ENCODE measurements around the gene MRPS6.

MRPS6 gene

DNA sequence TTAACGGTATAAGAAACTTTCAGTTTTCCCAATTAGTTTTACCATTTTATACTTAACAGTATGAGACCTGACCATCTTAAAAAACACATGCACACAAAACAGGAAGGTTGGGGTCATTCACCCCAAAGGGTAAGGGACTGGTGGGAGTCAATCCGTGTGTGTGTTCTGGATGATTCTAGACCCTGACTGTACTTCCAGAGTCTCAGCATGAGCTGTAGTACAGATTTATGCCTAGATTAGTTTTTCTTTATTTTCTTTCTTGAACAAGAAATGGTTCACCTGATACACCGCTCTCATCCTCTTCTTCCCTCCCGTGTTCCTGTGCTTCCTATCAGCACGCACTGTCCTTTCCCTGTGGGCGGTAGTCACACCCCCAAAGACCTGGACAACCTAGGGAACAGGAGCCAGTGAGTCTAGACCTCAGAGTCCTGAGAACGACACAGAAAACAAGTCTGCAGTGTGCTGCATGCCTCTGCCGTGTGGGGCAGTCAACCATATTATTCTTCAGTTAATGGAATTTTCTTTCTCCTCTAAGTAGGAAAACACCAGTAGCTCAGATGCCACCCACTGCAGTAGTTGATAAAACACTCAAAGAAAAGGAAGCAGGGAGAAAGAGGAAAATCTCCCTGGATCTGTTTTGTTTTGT is 38.9 kb upstream of the MRPS6 start:
- H3K36me3 ChIP-seq (ENCODE audit: insufficient read depth, low read length): no peaks in the 10 kb centered on the region
- ATAC-seq (ENCODE audit: insufficient read depth, low read depth) (no peak), DNase-seq (no peak)
- no peak for TF ChIP-seq EZH2 (IDR thresholded peaks at IDR 0.05; ENCODE audit: borderline replicate concordance, low read depth, low read length, severe bottlenecking)
- TF ChIP-seq, protein P1, sequence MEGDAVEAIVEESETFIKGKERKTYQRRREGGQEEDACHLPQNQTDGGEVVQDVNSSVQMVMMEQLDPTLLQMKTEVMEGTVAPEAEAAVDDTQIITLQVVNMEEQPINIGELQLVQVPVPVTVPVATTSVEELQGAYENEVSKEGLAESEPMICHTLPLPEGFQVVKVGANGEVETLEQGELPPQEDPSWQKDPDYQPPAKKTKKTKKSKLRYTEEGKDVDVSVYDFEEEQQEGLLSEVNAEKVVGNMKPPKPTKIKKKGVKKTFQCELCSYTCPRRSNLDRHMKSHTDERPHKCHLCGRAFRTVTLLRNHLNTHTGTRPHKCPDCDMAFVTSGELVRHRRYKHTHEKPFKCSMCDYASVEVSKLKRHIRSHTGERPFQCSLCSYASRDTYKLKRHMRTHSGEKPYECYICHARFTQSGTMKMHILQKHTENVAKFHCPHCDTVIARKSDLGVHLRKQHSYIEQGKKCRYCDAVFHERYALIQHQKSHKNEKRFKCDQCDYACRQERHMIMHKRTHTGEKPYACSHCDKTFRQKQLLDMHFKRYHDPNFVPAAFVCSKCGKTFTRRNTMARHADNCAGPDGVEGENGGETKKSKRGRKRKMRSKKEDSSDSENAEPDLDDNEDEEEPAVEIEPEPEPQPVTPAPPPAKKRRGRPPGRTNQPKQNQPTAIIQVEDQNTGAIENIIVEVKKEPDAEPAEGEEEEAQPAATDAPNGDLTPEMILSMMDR (IDR thresholded peaks at IDR 0.05; ENCODE audit: borderline replicate concordance, extremely low read depth, low read length, poor library complexity, severe bottlenecking): no peak
- no peak overlapping the region for H3K27ac ChIP-seq (ENCODE audit: low read length)
- no peaks in the 10 kb centered on the region for H4K20me1 ChIP-seq (ENCODE audit: insufficient read depth, low read length)
- no peaks in the 10 kb centered on the region for H3K27me3 ChIP-seq (ENCODE audit: insufficient read depth, low read length, poor library complexity)
- no peaks in the 10 kb centered on the region for H3K9me3 ChIP-seq (ENCODE audit: insufficient read depth, low read length, severe bottlenecking)
- no peak overlapping the region for H2AFZ ChIP-seq (ENCODE audit: low read depth, low read length)
- no peaks in the 10 kb centered on the region for H3K79me2 ChIP-seq (ENCODE audit: insufficient read depth, low read length)
- H3K4me2 ChIP-seq (ENCODE audit: insufficient read depth, low read length): no peak overlapping the region
- peaks cover 3% of the 10 kb centered on the region; the same call in 1 of the 2 replicates for H3K4me1 ChIP-seq (ENCODE audit: insufficient read depth, low read length)
- no peak overlapping the region for H3K4me3 ChIP-seq (ENCODE audit: low read depth in 1 of 2, low read length in 2 of 2)
- no peak overlapping the region for H3K9ac ChIP-seq (ENCODE audit: low read depth, low read length)

DNA sequence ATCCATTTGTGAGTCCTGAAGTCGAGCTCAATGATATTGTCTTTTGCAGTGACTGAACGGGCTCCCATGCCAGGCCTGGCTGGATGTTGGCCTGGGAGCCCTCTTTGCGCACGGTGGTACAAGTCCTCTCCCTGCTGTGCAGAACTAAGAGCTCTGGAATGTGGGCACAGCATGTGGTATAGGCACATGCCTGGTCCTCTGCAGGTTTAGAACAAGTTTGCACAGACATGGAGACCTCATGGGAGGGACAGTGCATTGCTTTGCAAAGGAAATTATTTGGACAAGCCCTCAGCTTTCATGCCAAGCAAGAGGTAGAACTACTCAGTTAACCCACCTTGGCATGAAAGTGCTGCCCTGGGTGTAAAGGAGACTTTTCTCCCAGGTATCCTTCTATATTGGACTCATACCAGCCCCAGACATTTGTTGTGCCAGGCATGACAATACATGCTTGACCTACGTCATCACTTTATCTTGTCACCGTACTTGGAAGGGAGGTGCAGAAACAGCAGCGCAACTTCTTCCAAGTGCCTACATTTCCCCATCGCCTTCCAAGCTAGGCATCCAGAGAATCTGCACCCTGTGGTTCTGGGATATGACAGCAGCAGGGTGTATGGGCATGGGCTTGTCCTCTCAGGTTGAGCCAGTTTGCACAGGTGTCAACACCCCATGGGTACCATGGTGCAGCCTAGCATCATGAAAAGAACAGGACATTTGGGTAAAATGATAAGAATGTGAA is 37.6 kb upstream of the MRPS6 start:
- Histone ChIP-seq H3K27ac (ENCODE audit: low read length) (no peak overlapping the region), H3K4me1 (ENCODE audit: insufficient read depth, low read length) (no peaks in the 10 kb centered on the region), H2AFZ (ENCODE audit: low read depth, low read length) (no peak overlapping the region), H3K9ac (ENCODE audit: low read depth, low read length) (no peak overlapping the region), H3K4me2 (ENCODE audit: insufficient read depth, low read length) (no peak overlapping the region), H3K9me3 (ENCODE audit: insufficient read depth, low read length, severe bottlenecking) (no peaks in the 10 kb centered on the region), H3K79me2 (ENCODE audit: insufficient read depth, low read length) (no peaks in the 10 kb centered on the region), H3K36me3 (ENCODE audit: insufficient read depth, low read length) (no peaks in the 10 kb centered on the region), H3K27me3 (ENCODE audit: insufficient read depth, low read length, poor library complexity) (no peaks in the 10 kb centered on the region), H4K20me1 (ENCODE audit: insufficient read depth, low read length) (no peaks in the 10 kb centered on the region), H3K4me3 (ENCODE audit: low read depth in 1 of 2, low read length in 2 of 2) (no peak overlapping the region)
- DNase-seq: no peak
- ATAC-seq (ENCODE audit: insufficient read depth, low read depth): no peak
- TF ChIP-seq EZH2 (IDR thresholded peaks at IDR 0.05; ENCODE audit: borderline replicate concordance, low read depth, low read length, severe bottlenecking): no peak
- TF ChIP-seq, protein P1 (IDR thresholded peaks at IDR 0.05; ENCODE audit: borderline replicate concordance, extremely low read depth, low read length, poor library complexity, severe bottlenecking): no peak

DNA sequence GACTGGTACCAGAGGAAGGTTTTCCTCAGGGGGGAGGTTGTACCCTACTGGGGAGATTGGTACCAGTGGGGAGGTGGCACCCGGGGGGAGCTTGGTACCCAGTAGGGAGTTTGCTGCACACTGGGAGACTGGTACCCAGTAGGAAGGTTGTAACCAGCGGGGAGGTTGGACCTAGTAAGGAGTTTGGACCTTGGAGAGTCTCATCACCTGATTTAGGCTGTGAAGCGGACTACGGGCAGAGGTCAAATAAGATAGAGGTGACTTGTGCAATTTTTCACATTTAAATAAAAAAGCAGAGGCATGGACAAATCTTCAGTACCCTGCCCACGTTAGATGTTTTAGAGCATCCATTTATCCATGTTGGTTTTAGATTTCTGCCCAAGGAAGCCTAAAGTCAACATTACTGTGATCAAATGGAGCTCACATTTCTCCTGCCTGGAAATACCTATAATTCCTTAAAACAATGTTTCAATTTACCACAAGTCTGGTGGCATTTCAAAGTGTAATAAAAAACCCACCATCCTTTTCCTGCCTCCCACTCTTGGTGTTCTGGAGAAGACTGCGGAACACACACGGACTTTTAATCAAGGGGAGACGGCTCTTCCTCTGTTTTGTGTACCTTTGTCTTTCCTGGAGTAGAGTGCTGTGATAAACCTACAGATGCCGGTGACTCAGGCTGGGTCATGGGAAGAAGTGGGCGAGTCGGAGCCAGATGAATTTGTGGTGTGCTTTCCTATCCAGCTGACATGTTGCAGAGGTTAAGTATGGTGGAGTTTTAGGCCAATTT is 36.2 kb upstream of the MRPS6 start:
- Histone ChIP-seq H3K27ac (ENCODE audit: low read length) (no peak overlapping the region), H4K20me1 (ENCODE audit: insufficient read depth, low read length) (no peaks in the 10 kb centered on the region), H3K36me3 (ENCODE audit: insufficient read depth, low read length) (no peaks in the 10 kb centered on the region), H3K27me3 (ENCODE audit: insufficient read depth, low read length, poor library complexity) (no peaks in the 10 kb centered on the region), H3K4me3 (ENCODE audit: low read depth in 1 of 2, low read length in 2 of 2) (no peak overlapping the region), H3K9ac (ENCODE audit: low read depth, low read length) (no peak overlapping the region), H3K79me2 (ENCODE audit: insufficient read depth, low read length) (no peaks in the 10 kb centered on the region), H3K4me1 (ENCODE audit: insufficient read depth, low read length) (no peaks in the 10 kb centered on the region), H3K9me3 (ENCODE audit: insufficient read depth, low read length, severe bottlenecking) (no peaks in the 10 kb centered on the region), H2AFZ (ENCODE audit: low read depth, low read length) (no peak overlapping the region), H3K4me2 (ENCODE audit: insufficient read depth, low read length) (no peak overlapping the region)
- TF ChIP-seq, protein P1 (IDR thresholded peaks at IDR 0.05; ENCODE audit: borderline replicate concordance, extremely low read depth, low read length, poor library complexity, severe bottlenecking): no peak
- TF ChIP-seq EZH2 (IDR thresholded peaks at IDR 0.05; ENCODE audit: borderline replicate concordance, low read depth, low read length, severe bottlenecking): no peak
- ATAC-seq (ENCODE audit: insufficient read depth, low read depth) (no peak), DNase-seq (no peak)
